ENCODE data around the gene FAM13B. TPM values are rescaled to one million over a fixed set of nuclear protein-coding genes. Genes with fewer than 3 reads are reported as not detected.
"Not testable (repeated sequence)": the region's sequence is repeated elsewhere in the genome, so short reads cannot be mapped to it uniquely, and the experiment has no call there.

The FAM13B gene
- total RNA-seq, 1 donor from 2014 or later = 21.6 TPM

DNA sequence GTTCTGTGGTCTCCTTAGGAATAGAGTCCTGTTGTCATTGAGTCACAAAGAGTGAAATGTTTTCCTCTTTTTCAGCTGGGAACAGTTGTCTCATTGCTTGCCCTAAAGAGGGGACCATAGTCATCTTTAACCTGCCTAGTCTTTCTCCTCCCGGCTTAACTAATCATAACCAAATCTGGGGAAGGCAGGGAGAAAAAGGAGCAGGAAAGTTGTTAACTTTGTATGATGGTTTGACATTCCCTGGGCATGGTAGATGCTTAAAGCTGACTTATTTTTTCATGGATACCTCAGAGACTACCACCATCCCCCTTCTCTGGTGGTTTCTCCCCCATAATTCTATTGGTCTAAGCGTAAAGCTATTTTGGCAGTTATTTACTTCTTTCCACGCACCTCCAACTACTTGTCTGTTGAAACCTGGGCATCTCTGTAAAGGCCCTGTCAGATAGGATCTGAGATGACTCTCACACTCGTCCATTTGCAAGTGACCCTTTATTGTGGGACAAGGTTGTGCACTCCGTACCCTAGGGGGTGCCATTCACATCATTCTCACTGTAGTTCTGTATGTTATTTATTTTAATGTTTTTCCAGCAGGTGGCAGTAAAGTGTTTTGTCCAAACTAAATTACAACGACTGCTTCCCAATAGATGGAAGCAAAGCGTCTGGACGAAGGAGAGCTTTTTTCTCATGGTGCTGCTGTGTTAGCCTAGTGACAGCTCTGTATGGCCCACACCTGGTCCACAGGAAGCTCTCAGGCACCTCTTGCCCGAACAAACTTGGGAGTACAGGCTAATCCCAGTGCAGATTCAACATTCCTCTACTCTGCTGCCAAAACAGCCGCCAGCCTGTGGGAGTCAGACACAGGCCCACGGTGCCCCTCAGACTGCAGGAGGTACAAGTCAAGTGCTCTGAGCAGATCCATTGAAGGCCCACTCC is 3.0 kb upstream of the FAM13B start:
- DNase-seq (ENCODE audit: low read depth in 2 of 2) = peak; percentile 92 to 93

GRCh38 chr5:138033907-138034306 is 1.0 kb upstream of the FAM13B start:
- no peak for DNase-seq (ENCODE audit: low read depth in 2 of 2)

- DNase-seq (ENCODE audit: low read depth in 2 of 2) = no peak
Measured at GRCh38 chr5:138033386-138033808, 518 bp upstream of the FAM13B start.

DNA sequence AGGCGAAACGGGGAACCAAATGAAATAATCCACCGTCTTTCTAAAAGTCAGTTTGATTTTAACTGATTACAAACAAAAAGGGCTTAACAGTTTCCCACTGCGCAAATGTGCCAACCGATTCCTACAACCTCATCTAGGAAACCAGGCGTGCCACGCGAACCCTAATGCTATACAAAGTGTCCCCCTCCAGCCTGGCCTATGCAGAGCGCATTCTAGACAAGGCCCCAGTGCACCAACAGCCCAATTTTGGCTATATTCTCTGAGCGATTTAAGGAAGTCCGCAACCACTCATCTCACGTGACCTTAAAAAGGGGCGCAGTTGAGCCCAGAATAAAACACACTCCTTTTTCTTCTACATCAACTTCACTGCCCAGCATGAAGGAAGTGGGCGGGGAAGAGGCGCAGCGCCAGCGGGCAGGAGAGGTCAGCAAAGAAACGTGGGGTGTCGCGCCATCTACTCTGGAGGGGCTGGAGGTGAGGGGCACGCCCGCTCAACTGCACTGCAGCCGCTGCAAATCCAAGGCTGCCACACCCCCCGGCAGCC is 779 bp downstream of the FAM13B start:
- DNase-seq (ENCODE audit: low read depth in 2 of 2) = peak in 1 of 2 donors; percentile 53

DNA sequence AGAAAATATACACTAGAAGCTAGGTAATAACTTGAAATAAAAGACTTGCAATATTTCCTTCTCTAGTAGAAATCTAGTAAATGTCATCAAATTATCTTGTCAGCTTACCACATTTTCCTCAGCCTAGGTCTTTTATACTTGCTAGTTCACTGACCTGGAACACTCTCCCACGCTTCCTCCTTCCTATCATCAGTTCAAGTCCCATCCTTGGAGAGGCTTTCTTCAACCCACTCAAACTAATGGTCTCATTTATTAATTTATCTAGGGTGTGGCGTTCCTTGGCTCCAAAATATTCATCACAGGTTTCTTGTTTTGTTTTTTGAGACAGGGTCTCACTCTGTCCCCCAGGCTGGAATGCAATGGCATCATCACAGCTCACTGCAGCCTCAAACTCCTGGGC is 2.9 kb downstream of the FAM13B start:
- no peak for DNase-seq (ENCODE audit: low read depth in 2 of 2)

GRCh38 chr5:138029501-138029900 is 3.4 kb downstream of the FAM13B start:
- DNase-seq (ENCODE audit: low read depth in 2 of 2) = no peak

DNA sequence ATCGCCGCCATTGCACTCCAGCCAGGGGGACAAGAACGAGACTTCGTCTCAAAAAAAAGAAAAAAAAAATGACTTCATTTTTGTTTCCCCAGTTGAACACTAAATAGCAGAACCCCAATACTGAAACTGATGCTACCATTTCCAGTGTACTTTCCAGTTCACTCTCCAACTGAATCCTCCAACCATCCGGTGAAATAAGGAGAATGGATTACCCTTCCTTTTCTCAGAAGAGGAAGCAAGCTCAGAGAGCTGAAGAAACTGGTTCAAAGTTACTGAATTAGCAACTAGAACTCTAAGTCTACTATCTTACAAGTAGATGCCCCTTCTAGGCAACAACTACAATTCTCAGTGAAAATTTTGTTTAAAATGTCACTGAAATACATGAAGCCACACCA is 3.9 kb downstream of the FAM13B start:
- no peak for DNase-seq (ENCODE audit: low read depth in 2 of 2)

GRCh38 chr5:138028262-138028970 is 4.5 kb downstream of the FAM13B start:
- not testable (repeated sequence) for DNase-seq (ENCODE audit: low read depth in 2 of 2)

DNA sequence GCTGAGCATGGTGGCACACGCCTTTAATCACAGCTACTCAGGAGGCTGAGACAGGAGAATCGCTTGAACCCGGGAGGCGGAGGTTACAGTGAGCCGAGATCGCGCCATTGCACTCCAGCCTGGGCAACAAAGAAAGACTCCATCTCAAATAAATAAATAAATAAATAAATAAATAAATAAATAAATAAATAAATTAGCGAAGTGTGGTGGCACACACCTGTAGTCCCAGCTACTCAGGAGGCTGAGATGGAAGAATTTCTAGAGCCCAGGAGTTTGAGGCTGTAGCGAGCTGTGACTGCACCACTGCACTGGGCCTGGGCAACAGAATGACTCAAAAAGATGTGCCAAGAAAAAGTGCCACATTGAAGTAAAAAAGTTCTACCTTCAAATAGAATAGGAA is 6.1 kb downstream of the FAM13B start:
- not testable (repeated sequence) for DNase-seq (ENCODE audit: low read depth in 2 of 2)

- no peak for DNase-seq (ENCODE audit: low read depth in 2 of 2)
Measured at GRCh38 chr5:138025285-138025684, 7.6 kb downstream of the FAM13B start.

DNA sequence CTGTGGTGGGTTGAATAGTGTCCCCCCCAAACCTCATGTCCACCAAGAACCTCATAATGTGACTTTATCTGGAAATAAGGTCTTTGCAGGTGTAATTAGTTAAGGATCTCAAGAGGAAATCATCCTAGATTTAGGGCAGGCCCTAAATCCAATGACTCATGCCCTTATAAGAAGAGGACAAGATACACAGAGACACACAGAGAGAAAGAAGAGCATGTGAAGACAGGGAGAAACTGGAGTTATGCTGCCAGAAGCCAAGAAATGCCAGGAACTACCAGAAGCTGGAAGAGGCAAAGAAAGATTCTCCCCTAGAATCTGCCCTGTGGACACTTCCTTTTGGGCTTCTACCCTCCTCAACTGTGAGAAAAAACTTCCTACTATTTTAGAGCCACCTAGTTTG is 8.8 kb downstream of the FAM13B start:
- no peak for DNase-seq (ENCODE audit: low read depth in 2 of 2)

DNA sequence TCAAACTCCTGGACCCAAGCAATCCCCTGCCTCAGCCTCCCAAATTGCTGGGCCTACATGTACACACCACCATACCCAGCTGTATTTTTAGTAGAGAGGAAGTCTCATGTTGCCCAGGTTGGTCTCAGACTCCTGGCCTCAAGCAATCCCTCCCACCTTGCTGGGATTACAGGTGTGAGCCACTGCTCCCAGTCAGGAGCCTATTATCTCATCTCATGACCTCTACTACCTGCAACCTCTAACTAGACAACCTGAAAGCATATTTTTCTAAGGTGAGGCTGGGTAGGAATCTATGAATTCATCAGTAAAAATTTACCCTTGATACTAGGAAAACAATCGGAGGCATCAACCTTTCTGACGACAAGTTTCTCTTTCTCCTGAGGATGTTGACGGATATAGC is 10.0 kb downstream of the FAM13B start:
- no peak for DNase-seq (ENCODE audit: low read depth in 2 of 2)

DNA sequence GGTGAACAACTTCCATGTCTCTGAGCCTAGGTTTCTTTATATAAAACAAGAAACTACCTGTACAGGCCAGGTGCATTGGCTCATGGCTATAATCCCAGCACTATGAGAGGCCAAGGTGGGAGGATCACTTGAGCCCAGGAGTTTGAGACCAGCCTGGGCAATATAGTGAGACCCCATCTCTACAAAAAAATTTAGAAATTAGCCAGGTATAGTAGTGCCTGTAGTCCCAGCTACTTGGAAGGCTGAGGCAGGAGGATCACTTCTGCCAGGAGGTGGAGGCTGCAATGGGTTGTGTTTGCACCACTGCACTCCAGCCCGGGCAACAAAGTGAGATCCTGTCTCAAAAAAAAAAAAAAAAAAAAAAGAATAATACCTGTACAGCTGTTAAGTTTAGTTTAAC is 11.1 kb downstream of the FAM13B start:
- no peak for DNase-seq (ENCODE audit: low read depth in 2 of 2)

DNA sequence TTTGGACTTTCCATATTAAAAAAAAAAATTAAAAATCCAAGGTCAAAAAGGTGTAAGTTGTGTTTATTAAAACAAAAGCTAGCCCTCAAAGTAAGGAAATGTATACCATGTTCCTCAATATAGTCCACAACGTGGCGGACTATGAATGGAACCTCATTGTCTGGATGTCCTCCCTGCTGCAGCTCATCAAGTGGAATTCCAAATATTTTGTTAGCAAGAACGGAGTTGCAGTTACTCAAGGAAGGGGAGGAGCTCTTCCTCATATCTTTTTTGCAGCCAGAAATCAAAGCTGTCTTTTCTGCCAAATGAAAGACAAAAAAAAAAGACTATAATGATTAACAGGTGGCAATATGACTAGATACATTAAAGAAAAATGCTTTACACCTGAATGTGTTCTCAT is 14.0 kb downstream of the FAM13B start:
- DNase-seq (ENCODE audit: low read depth in 2 of 2) = no peak

- DNase-seq (ENCODE audit: low read depth in 2 of 2) = no peak
Measured at GRCh38 chr5:138015916-138016315, 17.0 kb downstream of the FAM13B start.

DNA sequence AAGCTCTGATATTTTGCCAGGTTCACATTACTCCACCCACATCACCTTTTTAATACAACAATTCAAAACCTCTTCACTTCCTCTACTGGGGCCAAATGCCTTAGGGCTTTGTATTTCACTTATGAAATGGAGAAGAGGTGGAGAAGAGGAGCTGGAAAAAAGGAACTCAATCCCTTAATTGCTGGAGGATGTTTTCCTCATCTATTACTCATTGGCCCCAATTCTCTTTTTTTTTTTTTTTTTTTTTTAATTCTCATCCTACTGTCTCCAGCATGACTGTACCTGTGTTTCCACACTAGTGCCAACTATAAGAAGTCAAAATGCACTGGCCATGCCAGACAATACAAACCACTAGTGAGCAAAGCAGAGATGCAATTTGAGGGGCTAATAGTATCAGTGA is 20.9 kb downstream of the FAM13B start:
- DNase-seq (ENCODE audit: low read depth in 2 of 2) = no peak

DNA sequence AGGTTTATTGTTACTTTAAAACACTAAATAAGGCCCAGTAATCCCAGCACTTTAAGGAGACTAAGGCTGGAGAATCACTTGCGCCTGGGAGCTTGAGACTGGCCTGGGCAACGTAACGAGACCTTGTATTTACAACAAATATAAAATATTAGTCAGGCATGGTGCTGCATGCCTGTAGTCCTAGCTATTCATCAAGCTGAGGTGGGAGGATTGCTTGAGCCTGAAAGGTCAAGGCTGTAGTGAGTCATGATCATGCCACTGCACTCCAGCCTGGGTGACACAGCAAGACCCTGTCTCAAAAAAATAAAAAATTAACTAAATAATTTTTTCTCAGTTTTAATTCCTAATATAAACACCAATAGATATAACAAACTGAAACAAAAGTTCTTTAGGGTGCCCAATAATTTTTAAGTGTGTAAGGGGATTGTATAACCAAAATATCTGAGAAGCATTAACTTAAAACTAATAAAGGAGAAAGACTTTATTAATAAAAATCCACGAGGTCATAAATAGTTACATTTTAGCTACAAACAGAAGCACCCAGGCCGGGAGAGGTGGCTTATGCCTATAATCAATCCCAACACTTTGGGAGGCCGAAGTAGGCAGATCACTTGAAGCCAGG is 32.7 kb downstream of the FAM13B start:
- DNase-seq (ENCODE audit: low read depth in 2 of 2) = peak in 1 of 2 donors; percentile 46

- peak in 1 of 2 donors; percentile 2 for DNase-seq (ENCODE audit: low read depth in 2 of 2)
Measured at GRCh38 chr5:137997726-137998213, 35.1 kb downstream of the FAM13B start.

DNA sequence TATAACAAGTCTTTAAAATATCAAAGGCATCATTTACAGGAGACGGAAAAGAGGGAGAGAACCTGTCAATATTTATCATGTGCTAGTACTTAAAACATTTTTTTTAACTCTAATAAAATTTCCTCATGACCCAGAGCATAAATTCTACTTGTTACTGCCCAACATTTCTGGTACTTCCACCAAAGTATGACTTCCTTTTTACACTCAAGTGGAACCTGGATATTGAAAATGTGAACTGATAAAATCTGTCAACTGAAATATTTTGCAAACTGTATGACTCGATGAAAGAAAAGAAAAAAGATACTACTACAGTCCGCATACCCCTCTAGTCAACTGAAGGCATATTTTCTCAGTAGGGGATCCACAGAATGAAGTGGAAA is 37.1 kb downstream of the FAM13B start:
- DNase-seq (ENCODE audit: low read depth in 2 of 2) = peak in 1 of 2 donors; percentile 16

- peak; percentile 71 to 76 for DNase-seq (ENCODE audit: low read depth in 2 of 2)
Measured at GRCh38 chr5:137995077-137995748, 37.7 kb downstream of the FAM13B start.

DNA sequence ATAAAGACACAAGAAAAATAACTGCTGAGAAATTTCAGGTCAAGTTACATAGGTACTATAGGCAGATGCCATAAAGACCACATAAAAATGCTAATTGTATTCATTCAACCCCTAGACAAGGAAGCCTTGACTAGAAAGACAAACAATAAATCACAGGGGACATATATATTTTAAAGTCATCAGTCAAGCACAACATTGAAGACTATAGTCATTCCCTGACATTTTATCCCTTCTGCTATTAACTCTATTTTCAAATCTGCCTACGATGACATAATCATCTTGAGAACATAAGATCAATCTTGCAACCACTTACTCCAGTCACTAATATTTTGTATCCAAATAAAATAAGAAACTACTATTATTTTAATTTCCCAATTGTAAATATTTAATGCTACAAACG is 38.3 kb downstream of the FAM13B start:
- DNase-seq (ENCODE audit: low read depth in 2 of 2) = no peak

Data from lung microvascular endothelial cell (primary cell).